Tibial nerve (tissue), 4 donors: ENCODE data around the gene SEMA6A. TPM values are rescaled to one million over a fixed set of nuclear protein-coding genes. Genes with fewer than 3 reads are reported as not detected.

Experiments
- DNase-seq, 2 donors: peaks; one replicate each; pipeline ENCODE4 v3.0.0-alpha.2; 2019; ENCODE audit warnings: low spot score in 2 of 2
- H3K27ac ChIP-seq, 4 donors: fragments of 200-600 bp; sonication (generic) in 3 of 4; one replicate each; pipeline ENCODE4 v1.5.1; 2017 to 2019; ENCODE audit warnings: mild to moderate bottlenecking in 1 of 4
- H3K27me3 ChIP-seq, 2 donors: fragments of 200-600 bp; sonication (generic) in 1 of 2; one replicate each; pipeline versions ENCODE4 v1.5.1 to v1.6.0; 2017 to 2019
- H3K36me3 ChIP-seq, 3 donors: fragments of 200-600 bp; sonication (generic); one replicate each; pipeline ENCODE4 v1.5.1; 2018 to 2019
- H3K4me1 ChIP-seq, 4 donors: fragments of 200-600 bp; sonication (generic) in 3 of 4; one replicate each; pipeline ENCODE4 v1.5.1; 2017 to 2019
- H3K4me3 ChIP-seq, 4 donors: fragments of 200-600 bp; sonication (generic) in 3 of 4; one replicate each; pipeline ENCODE4 v1.5.1; 2017 to 2019; ENCODE audit warnings: mild to moderate bottlenecking in 1 of 4, moderate library complexity in 1 of 4
- H3K9me3 ChIP-seq, 4 donors: fragments of 200-600 bp; sonication (generic) in 3 of 4; one replicate each; pipeline ENCODE4 v1.5.1; 2017 to 2019
- EP300 ChIP-seq, 2 donors: sonication (generic); formaldehyde crosslinking; IDR thresholded peaks; one replicate each; pipeline ENCODE4 v1.6.1; 2017; ENCODE audit warnings: antibody characterized with exemption in 2 of 2, mild to moderate bottlenecking in 1 of 2
- POLR2A ChIP-seq, 2 donors: fragments of 450-650 bp; IDR thresholded peaks; one replicate each; pipeline ENCODE4 v1.6.1; 2017; ENCODE audit warnings: antibody characterized with exemption in 2 of 2, mild to moderate bottlenecking in 2 of 2, moderate library complexity in 2 of 2
- WGBS, 2 donors: methylation state at CpG; one replicate each; pipeline ENCODE4 v1.1.5; 2018; 5-methylcytosine and 5-hydroxymethylcytosine counted together
- total RNA-seq, 4 donors: library from RNA; depleted of rRNA; stranded (reverse); fragments of >200 nt; gene quantifications; one replicate each; pipeline ENCODE4 v1.1.0, GENCODE V29; 2016
- TF ChIP-seq, protein P1 (sequence below), 5 experiments: fragments of 200-600 bp in 3 of 5; fragments of 450-650 bp in 2 of 5; sonication (generic) in 3 of 5; IDR thresholded peaks; one replicate each; pipeline ENCODE4 v1.5.1; 2016 to 2019; ENCODE audit warnings: antibody characterized with exemption in 5 of 5, mild to moderate bottlenecking in 3 of 5, moderate library complexity in 2 of 5

SEMA6A gene
- total RNA-seq, 4 donors from 2014 or later = 13.6 to 25.1 (median 21.4) TPM

DNA sequence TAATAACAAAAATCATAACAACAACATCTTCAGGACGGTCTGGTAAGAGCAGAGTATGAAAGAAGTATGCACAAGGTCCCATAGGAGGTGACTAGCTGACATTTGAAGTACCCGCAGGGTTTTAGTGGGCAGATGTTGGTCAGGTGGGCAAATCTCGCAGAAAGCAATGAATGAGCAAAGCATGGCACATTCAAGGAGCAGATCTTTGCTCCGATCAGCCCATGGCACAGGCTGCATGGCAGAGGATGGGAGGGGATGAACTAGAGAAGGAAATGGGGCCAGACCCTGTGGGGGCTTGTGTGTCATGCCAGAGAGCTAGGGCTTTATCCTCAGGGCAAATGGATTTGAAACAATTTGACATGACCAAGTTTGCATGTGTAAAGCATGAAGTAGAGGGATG is 90.0 kb downstream of the SEMA6A start:
- Histone ChIP-seq H3K27me3 (no peaks in the 10 kb centered on the region), H3K36me3 (peaks cover 0 to 3% (median 0%) of the 10 kb centered on the region in 3 donors), H3K9me3 (no peaks in the 10 kb centered on the region), H3K4me1 (peaks cover 0 to 12% (median 0%) of the 10 kb centered on the region in 4 donors), H3K27ac (no peak overlapping the region), H3K4me3 (no peak overlapping the region)
- TF ChIP-seq POLR2A (IDR thresholded peaks at IDR 0.05) (no peak), EP300 (IDR thresholded peaks at IDR 0.05) (no peak)
- TF ChIP-seq, protein P1, sequence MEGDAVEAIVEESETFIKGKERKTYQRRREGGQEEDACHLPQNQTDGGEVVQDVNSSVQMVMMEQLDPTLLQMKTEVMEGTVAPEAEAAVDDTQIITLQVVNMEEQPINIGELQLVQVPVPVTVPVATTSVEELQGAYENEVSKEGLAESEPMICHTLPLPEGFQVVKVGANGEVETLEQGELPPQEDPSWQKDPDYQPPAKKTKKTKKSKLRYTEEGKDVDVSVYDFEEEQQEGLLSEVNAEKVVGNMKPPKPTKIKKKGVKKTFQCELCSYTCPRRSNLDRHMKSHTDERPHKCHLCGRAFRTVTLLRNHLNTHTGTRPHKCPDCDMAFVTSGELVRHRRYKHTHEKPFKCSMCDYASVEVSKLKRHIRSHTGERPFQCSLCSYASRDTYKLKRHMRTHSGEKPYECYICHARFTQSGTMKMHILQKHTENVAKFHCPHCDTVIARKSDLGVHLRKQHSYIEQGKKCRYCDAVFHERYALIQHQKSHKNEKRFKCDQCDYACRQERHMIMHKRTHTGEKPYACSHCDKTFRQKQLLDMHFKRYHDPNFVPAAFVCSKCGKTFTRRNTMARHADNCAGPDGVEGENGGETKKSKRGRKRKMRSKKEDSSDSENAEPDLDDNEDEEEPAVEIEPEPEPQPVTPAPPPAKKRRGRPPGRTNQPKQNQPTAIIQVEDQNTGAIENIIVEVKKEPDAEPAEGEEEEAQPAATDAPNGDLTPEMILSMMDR (IDR thresholded peaks at IDR 0.05) = no peak
- no peak for DNase-seq
- WGBS, 2 donors = 91 to 92% methylated on average over 4 of the region's 4 CpGs

DNA sequence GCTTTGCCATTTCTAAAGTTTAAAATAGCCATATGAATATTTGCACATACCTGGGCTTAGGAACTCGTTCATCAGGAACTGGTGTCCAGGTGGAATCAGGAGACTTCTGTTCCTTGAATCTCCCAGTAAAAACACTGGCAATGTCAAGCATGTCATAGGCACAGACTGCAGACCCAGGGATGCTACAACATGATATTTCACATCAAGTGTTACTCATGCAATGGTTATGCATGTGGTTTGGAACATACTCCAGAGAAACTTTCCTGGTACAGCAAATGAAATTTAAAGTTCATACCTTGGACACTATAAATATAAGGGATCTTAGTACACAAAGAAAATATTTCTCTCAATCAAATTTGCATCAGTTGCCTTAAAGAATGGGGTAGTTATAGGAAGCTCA is 92.2 kb downstream of the SEMA6A start:
- peaks cover 0 to 8% (median 0%) of the 10 kb centered on the region in 4 donors for H3K4me1 ChIP-seq
- no peak overlapping the region for H3K27ac ChIP-seq
- TF ChIP-seq POLR2A (IDR thresholded peaks at IDR 0.05) = no peak
- TF ChIP-seq, protein P1 (IDR thresholded peaks at IDR 0.05) = no peak
- TF ChIP-seq EP300 (IDR thresholded peaks at IDR 0.05) = no peak
- WGBS, 2 donors = 100% methylated on average over 1 of the region's 1 CpG
- no peak for DNase-seq
- peaks cover 0 to 16% (median 0%) of the 10 kb centered on the region in 3 donors for H3K36me3 ChIP-seq
- H3K27me3 ChIP-seq = no peaks in the 10 kb centered on the region
- peaks cover 0 to 5% (median 0%) of the 10 kb centered on the region in 4 donors for H3K9me3 ChIP-seq
- no peak overlapping the region for H3K4me3 ChIP-seq

DNA sequence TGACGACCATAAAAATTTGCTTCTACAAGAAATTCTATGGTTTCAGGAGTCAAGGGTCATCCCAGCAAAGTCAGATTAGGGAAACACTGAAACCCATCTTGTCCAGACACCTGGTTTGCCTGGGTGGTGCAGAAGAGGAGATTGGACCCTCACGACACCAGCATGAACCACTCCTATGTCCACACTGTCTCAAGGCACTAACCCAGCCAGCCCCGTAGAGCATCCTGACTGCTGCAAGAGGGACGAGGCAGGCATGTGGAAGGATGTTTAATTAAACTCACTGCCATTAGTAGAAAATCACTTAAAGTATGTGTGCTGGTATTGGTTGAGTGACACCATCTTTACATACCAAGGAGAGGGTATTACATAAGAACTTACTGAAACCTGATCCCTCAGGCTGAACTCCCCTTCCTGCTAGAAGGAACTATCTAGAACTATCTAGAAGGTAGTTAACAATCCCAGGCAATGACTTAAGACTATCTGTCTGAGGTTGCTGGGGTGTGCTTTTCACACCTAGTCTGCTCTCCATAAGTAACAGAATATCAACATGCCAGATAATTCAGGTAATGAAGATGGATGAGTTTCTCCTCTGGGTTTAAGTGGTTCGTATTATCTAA is 93.6 kb downstream of the SEMA6A start:
- Histone ChIP-seq H3K27me3 (no peaks in the 10 kb centered on the region), H3K36me3 (peaks cover 0 to 30% (median 5%) of the 10 kb centered on the region in 3 donors), H3K27ac (no peak overlapping the region), H3K4me3 (no peak overlapping the region), H3K9me3 (peaks cover 0 to 18% (median 0%) of the 10 kb centered on the region in 4 donors), H3K4me1 (peaks cover 0 to 8% (median 0%) of the 10 kb centered on the region in 4 donors)
- TF ChIP-seq POLR2A (IDR thresholded peaks at IDR 0.05) (no peak), EP300 (IDR thresholded peaks at IDR 0.05) (no peak)
- TF ChIP-seq, protein P1 (IDR thresholded peaks at IDR 0.05) = no peak
- DNase-seq = no peak
- 88 to 89% methylated on average over 5 of the region's 5 CpGs for whole genome bisulfite sequencing, 2 donors

DNA sequence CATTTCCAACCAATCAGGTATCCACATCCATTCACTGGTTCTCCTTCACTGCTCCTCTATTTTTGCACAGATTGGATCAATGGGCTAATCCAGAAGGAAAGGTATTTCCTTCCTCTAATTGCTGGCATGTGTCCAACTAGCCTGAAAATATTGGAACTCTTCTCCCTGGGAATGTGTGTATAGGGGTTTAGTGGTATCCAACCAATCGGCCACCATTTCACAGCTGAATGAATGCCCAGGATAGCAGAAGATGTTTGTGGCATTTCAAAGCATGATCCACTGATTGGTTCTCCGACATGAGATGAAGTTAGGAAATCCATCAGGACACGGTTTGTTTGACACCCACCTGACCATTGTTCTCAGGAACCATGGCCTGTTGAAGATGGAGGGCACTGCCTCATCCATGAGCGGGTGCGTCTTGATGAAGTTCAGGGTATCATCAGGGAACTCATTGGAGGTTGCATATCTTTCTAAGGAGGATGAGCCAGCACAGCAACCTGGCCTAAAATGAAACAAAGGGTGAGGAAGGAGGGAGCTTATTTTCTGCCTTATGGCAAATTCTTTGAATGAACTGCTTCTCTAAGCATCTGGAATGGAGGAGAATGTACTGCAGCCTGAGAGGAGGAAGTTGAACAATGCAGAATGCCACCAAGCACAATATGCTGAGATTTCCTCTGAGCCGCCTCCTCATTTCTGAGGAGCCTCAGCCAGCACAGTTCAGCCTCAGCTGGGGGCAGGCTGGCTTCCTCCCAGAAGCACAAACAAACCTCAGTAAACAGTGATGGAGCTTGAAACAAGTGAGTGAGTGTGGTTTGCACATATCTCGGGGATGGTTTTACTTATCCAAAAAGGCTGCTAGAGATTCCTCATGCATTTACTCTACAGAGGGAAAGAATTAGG is 94.6 kb downstream of the SEMA6A start:
- Histone ChIP-seq H3K36me3 (peaks cover 0 to 39% (median 5%) of the 10 kb centered on the region in 3 donors), H3K27ac (no peak overlapping the region), H3K4me1 (peaks cover 0 to 8% (median 0%) of the 10 kb centered on the region in 4 donors), H3K4me3 (no peak overlapping the region), H3K27me3 (no peaks in the 10 kb centered on the region), H3K9me3 (peaks cover 0 to 21% (median 0%) of the 10 kb centered on the region in 4 donors)
- TF ChIP-seq EP300 (IDR thresholded peaks at IDR 0.05) = peak in 1 of 2 donors; percentile 43
- TF ChIP-seq, protein P1 (IDR thresholded peaks at IDR 0.05) = no peak
- no peak for DNase-seq
- 72 to 78% methylated on average over 7 of the region's 7 CpGs for WGBS, 2 donors

DNA sequence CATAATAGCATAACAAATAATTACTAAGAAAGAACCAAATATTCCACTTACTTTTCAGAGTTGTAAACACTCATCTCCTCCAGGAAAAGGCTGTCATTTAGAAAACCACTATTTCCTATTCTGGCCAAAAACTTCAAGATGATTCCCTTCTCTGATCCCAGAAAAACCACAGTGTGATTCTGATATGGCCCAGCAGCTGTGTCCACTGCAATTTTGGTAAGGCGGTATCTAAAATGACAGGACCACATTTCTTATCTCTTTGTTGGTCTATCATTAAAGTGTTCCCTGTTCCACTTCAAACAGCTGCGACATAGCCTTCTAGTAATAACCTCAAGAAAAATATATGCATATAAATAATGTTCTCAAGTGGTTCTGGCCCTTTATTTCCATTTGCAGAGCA is 96.1 kb downstream of the SEMA6A start:
- Histone ChIP-seq H3K4me3 (no peak overlapping the region), H3K4me1 (peaks cover 0 to 8% (median 0%) of the 10 kb centered on the region in 4 donors), H3K36me3 (peaks cover 0 to 45% (median 5%) of the 10 kb centered on the region in 3 donors), H3K27ac (no peak overlapping the region), H3K27me3 (no peaks in the 10 kb centered on the region), H3K9me3 (peaks cover 0 to 21% (median 0%) of the 10 kb centered on the region in 4 donors)
- no peak for DNase-seq
- WGBS, 2 donors = 79% methylated on average over 2 of the region's 2 CpGs
- TF ChIP-seq POLR2A (IDR thresholded peaks at IDR 0.05) (no peak), EP300 (IDR thresholded peaks at IDR 0.05) (no peak)
- TF ChIP-seq, protein P1 (IDR thresholded peaks at IDR 0.05) = no peak
